C4-2B (cell line): ENCODE measurements around the gene SELENOS.

Experiments
- CTCF ChIP-seq: fragments of 450-650 bp; conservative IDR thresholded peaks from 2 replicates; pipeline ENCODE4 v1.5.1; 2017; ENCODE audit warnings: mild to moderate bottlenecking
- ZFX ChIP-seq: fragments of 450-650 bp; IDR thresholded peaks from 2 replicates; pipeline ENCODE4 v1.6.1; 2017

- no peak for TF ChIP-seq CTCF
- no peak for TF ChIP-seq ZFX
Observed at GRCh38 chr15:101296418-101297405, 19.4 kb upstream of the SELENOS start.
